HEK293T (cell line): ENCODE measurements around the gene HBP1.

Experiments used
- CTCF ChIA-PET: fragments of 350-600 bp; formaldehyde crosslinking; extraction: SDS; loops from one replicate; lab custom pipeline; 2021; ENCODE audit warnings: antibody characterized with exemption, inconsistent platforms; lab: Yijun Ruan, JAX
- POLR2A ChIA-PET: fragments of 350-600 bp; formaldehyde crosslinking; extraction: SDS; loops from one replicate; lab custom pipeline; 2020; ENCODE audit warnings: antibody characterized with exemption, inconsistent platforms; lab: Yijun Ruan, JAX
- DNase-seq: peaks from one replicate; pipeline ENCODE4 v3.0.0; 2012; ENCODE audit warnings: mixed read lengths; ENCODE audit errors: extremely low spot score
- ARNT ChIP-seq: fragments of 450-650 bp; IDR thresholded peaks from 2 replicates; pipeline ENCODE4 v1.6.1; 2017; ENCODE audit warnings: mild to moderate bottlenecking
- BHLHE40 ChIP-seq: fragments of 450-650 bp; IDR thresholded peaks from 2 replicates; pipeline ENCODE4 v1.6.1; 2016; ENCODE audit warnings: mild to moderate bottlenecking, moderate library complexity, borderline replicate concordance
- CTBP1 ChIP-seq: fragments of 450-650 bp; IDR thresholded peaks from 2 replicates; pipeline ENCODE4 v1.6.1; 2016; ENCODE audit warnings: borderline replicate concordance
- ELF4 ChIP-seq: fragments of 450-650 bp; IDR thresholded peaks from 2 replicates; pipeline ENCODE4 v1.6.1; 2017; ENCODE audit warnings: antibody characterized with exemption
- FOXA1 ChIP-seq: fragments of 450-650 bp; IDR thresholded peaks from 2 replicates; pipeline ENCODE4 v1.6.1; 2016; ENCODE audit warnings: mild to moderate bottlenecking
- FOXK2 ChIP-seq: fragments of 450-650 bp; IDR thresholded peaks from 2 replicates; pipeline ENCODE4 v1.6.1; 2016; ENCODE audit warnings: mild to moderate bottlenecking
- FOXM1 ChIP-seq: fragments of 450-650 bp; IDR thresholded peaks from 2 replicates; pipeline ENCODE4 v1.6.1; 2017; ENCODE audit warnings: mild to moderate bottlenecking, borderline replicate concordance
- HDGF ChIP-seq: fragments of 450-650 bp; IDR thresholded peaks from 2 replicates; pipeline ENCODE4 v1.6.1; 2017; ENCODE audit warnings: antibody characterized with exemption, borderline replicate concordance
- L3MBTL2 ChIP-seq: fragments of 450-650 bp; conservative IDR thresholded peaks from 2 replicates; pipeline ENCODE4 v1.6.1; 2016; ENCODE audit warnings: mild to moderate bottlenecking
- LEF1 ChIP-seq: fragments of 450-650 bp; IDR thresholded peaks from 2 replicates; pipeline ENCODE4 v1.6.1; 2017; ENCODE audit warnings: mild to moderate bottlenecking, borderline replicate concordance
- NFRKB ChIP-seq: fragments of 450-650 bp; IDR thresholded peaks from 2 replicates; pipeline ENCODE4 v1.6.1; 2016; ENCODE audit warnings: mild to moderate bottlenecking, moderate library complexity
- PKNOX1 ChIP-seq: fragments of 450-650 bp; IDR thresholded peaks from 2 replicates; pipeline ENCODE4 v1.6.1; 2016
- SP1 ChIP-seq: fragments of 450-650 bp; IDR thresholded peaks from 2 replicates; pipeline ENCODE4 v1.6.1; 2017
- SUZ12 ChIP-seq: fragments of 450-650 bp; IDR thresholded peaks from 2 replicates; pipeline ENCODE4 v1.6.1; 2016; ENCODE audit warnings: mild to moderate bottlenecking
- TARDBP ChIP-seq: fragments of 450-650 bp; IDR thresholded peaks from 2 replicates; pipeline ENCODE4 v1.6.1; 2016
- ZNF384 ChIP-seq: fragments of 450-650 bp; IDR thresholded peaks from 2 replicates; pipeline ENCODE4 v1.6.1; 2016

Gene HBP1

GRCh38 chr7:107169120-107170050 is 582 bp downstream of the HBP1 start:
- ChIA-PET POLR2A (interaction anchor here (0.7 to 2.0 kb wide), 5 partner anchors 8 to 884 kb away, joined by 3 to 8 read pairs (median 4); partner anchors contain the start of genes CBLL1 and NAMPT), CTCF (interaction anchor here (0.5 to 1.4 kb wide), 3 partner anchors 21 to 710 kb away, joined by 3 read pairs; no protein-coding TSS in a partner anchor)
- DNase-seq: peak; percentile 81
- TF ChIP-seq NFRKB (peak; percentile 4; the same call in 1 of the 2 replicates), ARNT (no peak), L3MBTL2 (no peak), SP1 (no peak), TARDBP (no peak)

GRCh38 chr7:107170051-107170915 is 1.5 kb downstream of the HBP1 start:
- ChIA-PET CTCF (interaction anchor here (1.4 kb wide), 1 partner anchor 23 kb away, joined by 3 read pairs; no protein-coding TSS in a partner anchor), POLR2A (interaction anchor here (2.0 kb wide), 1 partner anchor 574 kb away, joined by 8 read pairs; the partner anchor contains the start of gene CBLL1)
- DNase-seq: no peak
- TF ChIP-seq BHLHE40 (no peak), L3MBTL2 (no peak), FOXM1 (no peak), HDGF (no peak), SUZ12 (no peak), FOXK2 (no peak), SP1 (no peak), TARDBP (no peak), NFRKB (no peak), ZNF384 (no peak)

- no peak for TF ChIP-seq FOXK2
- no peak for TF ChIP-seq ARNT
- TF ChIP-seq PKNOX1: no peak
- no peak for TF ChIP-seq SP1
- POLR2A ChIA-PET: no interaction called here
- DNase-seq: no peak
- CTCF ChIA-PET: interaction anchor here (0.6 kb wide), 1 partner anchor 36 kb away, joined by 4 read pairs; no protein-coding TSS in a partner anchor
These were observed 2.7 kb downstream of the HBP1 start for GRCh38 chr7:107171496-107171895.

GRCh38 chr7:107172276-107173032 is 3.7 kb downstream of the HBP1 start:
- CTCF ChIA-PET: interaction anchor here (0.6 kb wide), 1 partner anchor 35 kb away, joined by 4 read pairs; no protein-coding TSS in a partner anchor
- no peak for DNase-seq
- no peak for TF ChIP-seq FOXK2
- no peak for TF ChIP-seq CTBP1
- POLR2A ChIA-PET: no interaction called here

GRCh38 chr7:107173191-107173590 is 4.4 kb downstream of the HBP1 start:
- DNase-seq: no peak
- POLR2A ChIA-PET: no interaction called here
- CTCF ChIA-PET: no interaction called here
- no peak for TF ChIP-seq NFRKB
- no peak for TF ChIP-seq ZNF384
- TF ChIP-seq L3MBTL2: no peak
- TF ChIP-seq LEF1: no peak
- no peak for TF ChIP-seq PKNOX1
- TF ChIP-seq SUZ12: no peak
- no peak for TF ChIP-seq SP1

- CTCF ChIA-PET: no interaction called here
- POLR2A ChIA-PET: no interaction called here
- TF ChIP-seq FOXM1 (no peak), NFRKB (no peak), HDGF (no peak), FOXA1 (no peak), ELF4 (no peak), FOXK2 (no peak), BHLHE40 (no peak), LEF1 (no peak), CTBP1 (no peak), L3MBTL2 (no peak), SUZ12 (no peak), PKNOX1 (no peak), TARDBP (no peak), ZNF384 (no peak), SP1 (no peak), ARNT (no peak)
- DNase-seq: no peak
These were observed 5.0 kb downstream of the HBP1 start for GRCh38 chr7:107173691-107174406.
